GM21515 (cell line): ENCODE data around the gene ACBD6.

Experiments used
- ATAC-seq: cut with Tn5 transposase; IDR thresholded peaks from one replicate; pipeline ENCODE4 v1.9.1; 2021; ENCODE audit not compliant: unreplicated experiment

ACBD6 gene

DNA sequence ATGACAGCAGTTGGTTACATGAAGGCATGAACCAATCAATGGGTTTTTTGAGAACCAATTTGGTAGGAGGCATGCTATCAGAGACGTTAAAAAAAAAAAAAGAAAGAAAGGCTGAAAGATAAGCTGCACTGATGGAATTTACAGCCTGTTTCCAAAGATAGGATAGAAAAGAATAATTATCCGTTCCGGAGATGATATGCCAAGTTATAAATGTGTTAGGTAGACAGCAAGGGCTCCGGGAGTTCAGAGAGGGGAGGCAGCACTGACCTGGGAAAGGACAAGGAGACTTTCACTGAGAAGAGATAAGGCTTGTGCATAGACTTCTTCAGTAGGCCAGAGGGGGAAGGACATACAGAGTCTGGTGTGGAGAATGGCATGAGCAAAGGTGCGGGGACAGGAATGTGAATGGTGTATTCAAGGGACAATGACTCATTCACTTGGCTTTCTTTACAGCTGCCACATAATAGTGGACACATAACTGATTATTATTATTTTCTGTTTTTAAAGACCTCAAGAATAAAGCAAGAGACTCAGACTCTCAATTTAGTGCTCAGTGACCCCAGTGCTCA is 24.8 kb upstream of the ACBD6 start:
- ATAC-seq = no peak

GRCh38 chr1:180525715-180526039 is 23.3 kb upstream of the ACBD6 start:
- ATAC-seq = no peak

DNA sequence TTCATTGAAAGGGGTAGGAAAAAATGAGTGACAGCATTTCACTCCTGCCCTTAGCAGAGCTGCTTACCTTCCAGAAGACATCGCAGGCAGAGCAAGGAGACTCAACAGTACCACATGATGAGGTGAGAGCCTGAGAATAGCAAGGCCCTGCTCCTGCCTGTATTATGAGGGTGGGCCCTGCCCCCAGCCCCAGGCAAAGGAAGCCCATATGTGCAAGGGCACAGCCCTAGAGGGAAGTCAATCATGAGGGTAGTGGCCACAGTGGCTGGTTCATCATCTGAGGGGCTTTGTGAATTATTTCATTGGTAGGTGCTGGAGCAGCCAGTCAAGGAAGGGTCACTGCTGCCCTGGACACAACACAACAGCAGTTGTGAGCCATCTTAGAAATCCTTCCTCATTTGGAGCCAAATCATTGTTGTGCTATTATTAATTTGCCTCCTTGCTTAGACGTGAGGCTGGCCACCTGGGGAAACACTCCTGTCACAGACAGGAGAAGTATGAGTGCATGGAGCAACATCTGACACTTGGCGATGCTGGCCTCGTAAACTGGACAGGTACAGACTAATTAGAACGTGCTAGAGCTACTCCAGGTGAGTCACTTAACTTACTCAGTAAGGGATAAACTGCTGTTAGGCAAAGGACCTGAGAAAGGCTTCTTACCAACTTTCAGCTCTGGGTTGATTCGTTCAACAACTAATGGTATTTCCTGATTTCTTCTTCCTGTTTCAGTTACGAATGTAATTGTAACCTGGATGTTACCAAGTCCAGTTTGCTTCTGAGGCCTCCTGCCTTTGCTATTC is 22.7 kb upstream of the ACBD6 start:
- ATAC-seq = no peak

DNA sequence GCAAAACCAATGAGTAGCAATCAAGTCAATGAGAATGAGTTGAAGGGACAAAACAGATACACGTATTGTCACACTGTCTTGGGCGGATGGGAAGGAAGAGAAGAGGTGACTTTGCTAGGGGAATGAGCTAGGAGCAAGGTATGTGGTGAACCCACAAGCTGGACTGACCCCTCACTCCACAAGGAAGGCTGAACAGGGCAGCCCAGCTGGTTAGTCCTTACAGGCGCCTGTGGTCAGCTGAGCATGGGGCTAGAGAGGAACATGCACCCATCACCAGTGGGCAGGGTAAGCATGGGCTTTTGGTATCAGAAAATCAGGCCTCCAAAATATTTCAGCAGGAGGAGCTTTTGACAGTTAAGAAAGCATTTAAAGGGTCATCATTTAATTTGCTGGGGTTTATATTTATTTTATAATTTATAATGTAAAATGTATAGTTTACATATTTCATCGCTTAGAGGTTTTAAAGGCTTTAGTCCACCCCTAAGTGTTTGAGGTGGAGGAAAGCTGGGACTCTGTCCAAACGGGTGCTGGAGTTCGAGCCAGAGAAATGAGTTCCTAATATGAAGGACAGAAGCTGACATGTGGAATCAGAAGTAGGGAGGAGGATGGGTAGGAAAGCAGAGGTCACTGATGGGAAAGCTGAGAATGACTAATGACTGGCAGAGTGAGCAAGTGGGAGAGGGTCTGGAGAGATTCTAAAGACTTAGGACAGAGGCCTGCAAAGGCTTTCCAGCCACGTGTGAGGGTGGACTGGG is 22.0 kb upstream of the ACBD6 start:
- no peak for ATAC-seq

GRCh38 chr1:180522213-180522515 is 19.8 kb upstream of the ACBD6 start:
- ATAC-seq = no peak

- ATAC-seq = no peak
Measured at GRCh38 chr1:180521474-180522212, 19.3 kb upstream of the ACBD6 start.

DNA sequence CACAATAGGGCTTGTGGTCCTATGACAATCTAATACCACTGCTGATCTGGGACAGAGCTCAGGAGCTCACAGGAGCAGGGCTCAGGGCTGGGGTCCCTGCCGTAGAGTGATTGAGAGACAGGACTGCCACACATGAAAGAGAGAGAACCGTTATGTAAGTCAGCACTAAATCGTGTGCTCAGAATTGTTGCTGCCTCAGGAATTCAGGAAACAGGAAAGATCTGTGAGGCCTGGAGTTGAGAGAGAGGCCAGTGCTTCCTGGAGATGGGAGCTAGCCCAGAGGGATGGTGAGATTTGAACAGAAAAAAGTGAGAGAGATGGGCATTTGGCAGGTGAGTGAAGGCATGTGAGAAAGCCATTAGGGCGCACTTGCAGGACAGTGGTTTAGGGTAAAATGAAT is 17.5 kb upstream of the ACBD6 start:
- ATAC-seq = no peak

DNA sequence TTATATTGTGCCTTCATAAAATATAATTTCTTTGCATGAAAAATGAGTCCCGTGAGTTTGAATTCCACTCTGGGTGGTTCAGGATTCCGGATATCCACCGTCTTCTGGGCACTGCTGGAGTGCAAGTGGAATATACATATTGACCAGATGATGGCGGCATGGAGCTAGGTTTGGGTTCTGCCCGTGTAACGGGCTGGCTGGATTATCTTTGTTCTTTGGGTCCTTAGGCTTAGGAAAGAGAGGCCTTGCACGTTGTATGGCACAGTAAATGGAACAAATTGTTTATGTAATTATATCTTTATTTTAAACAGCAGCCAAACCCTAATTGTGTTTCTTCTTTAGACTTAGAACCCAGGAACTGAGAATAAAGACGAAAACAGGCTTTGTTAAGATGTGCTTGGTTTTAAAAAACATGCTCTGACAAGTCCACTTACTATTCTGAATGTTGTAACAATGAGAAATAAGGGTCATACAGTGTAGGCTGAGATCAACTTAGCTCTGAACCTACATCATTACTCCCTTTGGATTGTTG is 13.5 kb upstream of the ACBD6 start:
- peak; percentile 84 for ATAC-seq

GRCh38 chr1:180515364-180515763 is 13.0 kb upstream of the ACBD6 start:
- ATAC-seq = no peak

DNA sequence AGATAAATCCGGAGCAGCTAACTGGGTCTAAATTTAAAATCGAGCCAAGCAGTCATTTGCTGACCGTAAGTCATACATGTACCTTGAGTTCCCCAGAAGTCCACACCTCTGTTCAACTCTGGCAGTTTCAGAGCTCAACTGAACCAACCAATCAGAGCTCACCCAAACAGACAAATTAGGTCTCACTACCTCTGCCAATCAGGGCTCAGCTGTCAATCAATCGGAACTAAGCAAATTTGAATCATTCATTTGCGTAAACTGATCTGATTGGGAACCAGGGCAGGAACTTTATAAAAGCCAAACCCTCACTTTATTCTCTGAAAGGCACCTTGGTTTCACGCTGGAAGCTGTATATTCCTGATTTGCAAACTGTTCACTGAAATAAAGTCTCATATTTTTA is 11.2 kb upstream of the ACBD6 start:
- ATAC-seq = no peak

DNA sequence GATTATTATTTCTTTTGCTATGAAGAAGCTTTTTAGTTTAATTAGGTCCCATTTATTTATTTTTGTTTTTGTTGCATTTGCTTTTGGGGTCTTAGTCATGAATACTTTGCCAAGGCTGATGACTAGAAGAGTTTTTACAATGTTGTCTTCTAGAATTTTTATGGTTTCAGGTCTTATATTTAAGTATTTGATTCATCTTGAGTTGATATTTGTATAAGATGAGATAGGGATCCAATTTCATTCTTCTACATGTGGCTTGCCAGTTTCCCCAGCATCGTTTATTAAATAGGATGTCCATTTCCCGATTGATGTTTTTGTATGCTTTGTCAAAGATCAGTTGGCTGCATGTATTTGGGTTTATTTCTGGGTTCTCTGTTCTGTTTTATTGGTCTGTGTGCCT is 8.5 kb upstream of the ACBD6 start:
- no peak for ATAC-seq

- ATAC-seq = no peak
Measured at GRCh38 chr1:180508725-180509097, 6.3 kb upstream of the ACBD6 start.

GRCh38 chr1:180507795-180508724 is 5.7 kb upstream of the ACBD6 start:
- no peak for ATAC-seq

DNA sequence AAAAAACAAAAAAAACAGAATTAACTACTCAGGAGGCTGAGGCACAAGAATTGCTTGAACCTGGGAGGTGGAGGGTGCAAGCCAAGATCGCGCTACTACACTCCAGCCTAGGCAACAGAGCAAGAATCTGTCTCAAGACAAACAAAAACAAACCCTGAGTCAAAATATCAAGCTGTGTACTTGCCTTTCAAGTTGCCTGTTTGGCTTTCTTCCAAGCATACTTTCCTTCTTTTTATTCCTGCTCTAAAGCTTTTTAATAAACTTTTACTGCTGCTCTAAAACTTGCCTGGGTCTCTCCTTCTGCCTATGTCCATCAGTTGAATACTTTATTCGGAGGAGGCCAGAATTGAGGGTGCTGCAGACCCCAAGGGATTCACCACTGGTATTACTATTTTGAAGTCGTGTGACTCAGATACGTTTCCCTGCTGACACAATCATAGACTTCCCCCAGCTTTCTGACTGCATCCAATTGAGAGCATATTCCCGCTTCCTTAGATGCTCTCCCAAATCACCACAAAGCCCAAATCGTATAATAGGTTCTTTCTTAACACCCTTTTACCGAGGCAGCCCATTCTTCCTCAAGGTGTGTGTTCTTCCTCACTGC is 3.5 kb upstream of the ACBD6 start:
- ATAC-seq = no peak

DNA sequence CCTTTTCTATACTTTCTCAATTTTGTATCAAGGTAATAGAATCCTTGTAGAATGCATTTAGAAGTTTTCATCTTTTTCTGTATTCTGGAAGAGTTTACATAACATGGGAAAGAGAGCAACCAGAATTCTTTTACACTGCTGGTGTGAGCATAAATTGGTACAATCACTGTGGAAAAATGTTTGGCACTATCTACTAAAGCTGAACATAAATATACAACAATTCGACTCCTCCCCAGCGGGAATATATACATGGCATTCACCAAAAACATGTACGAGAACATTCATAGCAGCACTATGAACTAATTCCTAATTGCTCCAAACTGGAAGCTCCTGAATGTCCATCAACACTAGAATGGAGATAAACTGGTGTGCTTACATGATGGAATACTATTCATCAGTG is 1.8 kb upstream of the ACBD6 start:
- no peak for ATAC-seq

- no peak for ATAC-seq
Measured at GRCh38 chr1:180503280-180503862, 994 bp upstream of the ACBD6 start.

GRCh38 chr1:180501865-180502360 is 464 bp downstream of the ACBD6 start:
- ATAC-seq = peak; percentile 38

- ATAC-seq = no peak
Measured at GRCh38 chr1:180500689-180501088, 1.7 kb downstream of the ACBD6 start.

GRCh38 chr1:180498594-180498993 is 3.8 kb downstream of the ACBD6 start:
- no peak for ATAC-seq

GRCh38 chr1:180497826-180498225 is 4.6 kb downstream of the ACBD6 start:
- no peak for ATAC-seq
